Putamen (tissue), 1 donor: ENCODE measurements around the gene AFF3.
A peak's percentile ranks its signal among the peaks of the same experiment; 100 is the strongest.

Experiments used
- DNase-seq: peaks from one replicate; pipeline ENCODE4 v3.0.0-alpha.2; 2016; ENCODE audit warnings: low spot score

The AFF3 gene

GRCh38 chr2:99854236-99854852 is 288.0 kb downstream of the AFF3 start:
- DNase-seq = no peak

- no peak for DNase-seq
Measured at GRCh38 chr2:99852956-99853355, 289.4 kb downstream of the AFF3 start.

- DNase-seq = no peak
Measured at GRCh38 chr2:99852376-99852934, 289.9 kb downstream of the AFF3 start.

GRCh38 chr2:99851811-99852210 is 290.6 kb downstream of the AFF3 start:
- DNase-seq = no peak

- DNase-seq = no peak
Measured at GRCh38 chr2:99851089-99851488, 291.3 kb downstream of the AFF3 start.

- DNase-seq = no peak
Measured at GRCh38 chr2:99850084-99850710, 292.2 kb downstream of the AFF3 start.

GRCh38 chr2:99846462-99847107 is 295.8 kb downstream of the AFF3 start:
- no peak for DNase-seq

GRCh38 chr2:99845296-99845695 is 297.1 kb downstream of the AFF3 start:
- no peak for DNase-seq

GRCh38 chr2:99842451-99842850 is 299.9 kb downstream of the AFF3 start:
- DNase-seq = no peak

- no peak for DNase-seq
Measured at GRCh38 chr2:99841749-99842148, 300.6 kb downstream of the AFF3 start.

GRCh38 chr2:99840831-99841230 is 301.6 kb downstream of the AFF3 start:
- DNase-seq = no peak

- DNase-seq = no peak
Measured at GRCh38 chr2:99836690-99837605, 305.4 kb downstream of the AFF3 start.

- no peak for DNase-seq
Measured at GRCh38 chr2:99834426-99834825, 308.0 kb downstream of the AFF3 start.

GRCh38 chr2:99833586-99834201 is 308.7 kb downstream of the AFF3 start:
- no peak for DNase-seq

- no peak for DNase-seq
Measured at GRCh38 chr2:99832926-99833325, 309.5 kb downstream of the AFF3 start.

- no peak for DNase-seq
Measured at GRCh38 chr2:99831772-99832171, 310.6 kb downstream of the AFF3 start.

GRCh38 chr2:99827296-99827999 is 314.9 kb downstream of the AFF3 start:
- DNase-seq = peak; percentile 8

- DNase-seq = no peak
Measured at GRCh38 chr2:99825630-99826029, 316.8 kb downstream of the AFF3 start.

GRCh38 chr2:99824758-99825157 is 317.6 kb downstream of the AFF3 start:
- no peak for DNase-seq

- no peak for DNase-seq
Measured at GRCh38 chr2:99822474-99823207, 319.7 kb downstream of the AFF3 start.
